IPS-18a (cell line): ENCODE results near the gene FIGNL2.
"Not testable (repeated sequence)": the region's sequence is repeated elsewhere in the genome, so short reads cannot be mapped to it uniquely, and the experiment has no call there.

Experiments used
- H3K27ac ChIP-seq: one replicate; pipeline ENCODE4 v1.5.1; 2013; ENCODE audit warnings: low read length
- H3K27me3 ChIP-seq: one replicate; pipeline ENCODE4 v1.6.1; 2013; ENCODE audit warnings: mild to moderate bottlenecking, low read length; ENCODE audit not compliant: control insufficient read depth, insufficient read depth
- H3K36me3 ChIP-seq: one replicate; pipeline ENCODE4 v1.6.1; 2013; ENCODE audit warnings: low read depth, low read length; ENCODE audit not compliant: control insufficient read depth
- H3K4me1 ChIP-seq: one replicate; pipeline ENCODE4 v1.6.1; 2013; ENCODE audit warnings: low read depth, low read length; ENCODE audit not compliant: control insufficient read depth
- H3K4me3 ChIP-seq: one replicate; pipeline ENCODE4 v1.5.1; 2013; ENCODE audit warnings: low read length
- H3K9ac ChIP-seq: one replicate; pipeline ENCODE4 v1.6.1; 2013; ENCODE audit warnings: mild to moderate bottlenecking, low read length, moderate library complexity
- H3K9me3 ChIP-seq: one replicate; pipeline ENCODE4 v1.6.1; 2013; ENCODE audit warnings: low read depth, low read length; ENCODE audit not compliant: control insufficient read depth

The FIGNL2 gene

DNA sequence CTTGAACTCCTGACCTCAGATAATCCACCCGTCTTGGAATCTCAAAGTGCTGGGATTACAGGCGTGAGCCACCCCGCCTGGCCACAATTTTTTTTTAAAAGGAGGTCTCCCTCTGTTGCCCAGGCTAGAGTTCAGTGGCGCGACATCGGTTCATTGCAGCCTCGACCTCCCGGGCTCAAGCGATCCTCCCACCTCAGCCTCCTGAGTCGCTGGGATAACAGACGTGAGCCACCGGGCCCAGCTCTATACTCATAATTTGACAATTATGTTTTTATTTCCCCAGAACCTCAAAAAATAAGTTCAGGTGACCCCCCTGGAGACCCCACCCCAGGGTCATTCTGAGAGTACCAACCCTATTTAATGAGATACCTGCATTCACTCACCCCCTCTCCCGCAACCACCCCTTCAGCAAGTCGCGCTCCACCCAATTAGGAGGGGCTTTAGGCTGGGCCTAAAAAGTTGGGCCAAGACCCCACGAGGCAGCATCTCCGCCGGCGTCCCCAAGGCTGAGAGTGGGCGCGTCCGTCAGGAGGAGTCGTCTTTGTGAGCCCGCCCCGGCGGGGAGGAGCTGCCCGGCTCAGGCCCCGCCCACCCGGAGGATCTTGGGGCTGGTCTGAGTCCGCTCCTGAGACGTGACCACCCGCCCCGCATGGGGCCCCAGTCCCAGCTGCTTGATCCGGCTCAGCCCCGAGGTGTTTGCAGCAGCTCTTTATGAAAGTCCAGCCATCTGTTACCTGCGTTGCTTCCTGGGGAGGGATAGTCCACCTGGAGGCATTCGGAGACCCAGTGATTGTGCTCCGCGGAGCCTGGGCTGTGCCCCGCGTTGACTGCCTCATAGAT lies 39.2 kb upstream of the FIGNL2 start, which contains the start of gene ANKRD33:
ANKRD33 (plus strand) TSS at position 628 of the 840 bp plus-strand sequence; CDS start at position 712, 84 bp downstream.
- Histone ChIP-seq H3K4me3 (peak within 1 kb of the TSS; percentile 51), H3K27ac (no peak within 1 kb of the TSS), H3K9me3 (no peaks in the 10 kb centered on the region), H3K27me3 (peaks cover 6% of the 10 kb centered on the region), H3K4me1 (peaks cover 8% of the 10 kb centered on the region), H3K36me3 (no peaks in the 10 kb centered on the region), H3K9ac (no peak within 1 kb of the TSS)

DNA sequence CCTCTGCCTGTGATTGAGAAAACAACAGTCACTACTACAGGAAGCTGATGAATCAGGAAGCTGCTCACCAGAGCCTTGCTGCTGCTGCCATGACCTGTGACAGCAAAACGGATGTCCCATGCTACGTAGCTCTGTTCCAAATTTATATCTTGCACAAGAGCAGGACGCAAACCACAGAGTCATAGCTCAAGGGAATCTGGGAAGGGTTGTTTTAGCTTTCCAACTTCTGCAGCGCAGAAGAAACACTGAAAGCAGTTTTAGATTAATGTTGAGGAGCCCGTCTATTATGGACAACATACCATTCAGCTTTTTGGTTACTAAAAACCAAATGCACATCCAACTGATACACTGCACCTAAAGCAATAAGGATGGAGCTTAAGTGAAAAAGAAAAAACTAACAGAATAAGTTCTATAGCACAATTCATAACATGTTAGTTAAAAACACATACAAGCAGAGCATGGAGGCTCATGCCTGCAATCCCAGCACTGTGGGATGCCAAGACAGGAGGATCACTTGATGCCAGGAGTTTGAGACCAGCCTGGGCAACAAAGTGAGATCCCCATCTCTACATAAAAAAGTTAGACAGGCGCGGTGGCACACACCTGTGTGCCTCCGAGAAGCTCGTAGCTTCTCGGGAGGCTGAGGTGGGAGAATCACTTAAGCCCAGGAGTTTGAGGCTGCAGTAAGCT lies 37.6 kb upstream of the FIGNL2 start:
- no peak overlapping the region for H3K9ac ChIP-seq
- H3K4me3 ChIP-seq, result no peak overlapping the region
- no peak overlapping the region for H3K27ac ChIP-seq
- H3K9me3 ChIP-seq, result no peaks in the 10 kb centered on the region
- peaks cover 8% of the 10 kb centered on the region for H3K4me1 ChIP-seq
- H3K27me3 ChIP-seq, result peaks cover 6% of the 10 kb centered on the region
- H3K36me3 ChIP-seq, result no peaks in the 10 kb centered on the region

DNA sequence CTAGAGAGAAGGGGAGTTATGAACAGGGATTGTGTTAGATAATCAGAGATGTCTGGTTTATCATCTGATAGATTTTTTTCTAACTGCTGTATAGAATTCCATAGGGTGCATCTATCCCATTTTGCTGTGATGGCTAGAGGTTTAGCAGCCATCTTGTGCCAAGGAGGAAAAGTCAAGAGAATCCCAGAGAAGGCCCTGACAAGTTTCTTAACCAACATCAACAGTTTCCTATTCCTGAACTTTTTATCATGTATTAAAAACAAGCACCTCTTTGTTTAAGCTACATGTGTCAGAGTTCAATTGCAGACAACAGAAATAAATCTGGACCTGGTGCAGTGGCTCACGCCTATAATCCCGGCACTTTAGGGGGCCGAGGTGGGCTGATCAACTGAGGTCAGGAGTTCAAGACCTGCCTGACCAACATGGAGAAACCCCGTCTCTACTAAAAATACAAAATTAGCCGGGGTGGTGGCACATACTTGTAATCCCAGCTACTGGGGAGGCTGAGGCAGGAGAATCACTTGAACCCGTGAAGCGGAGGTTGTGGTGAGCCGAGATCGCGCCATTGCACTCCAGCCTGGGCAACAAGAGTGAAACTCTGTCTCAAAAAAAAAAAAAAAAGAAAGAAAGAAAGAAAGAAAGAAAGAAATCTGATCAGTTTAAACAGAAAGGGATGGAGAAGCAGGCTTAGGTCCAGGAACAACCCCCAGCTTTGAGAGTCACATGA lies 36.9 kb upstream of the FIGNL2 start:
- H3K9ac ChIP-seq, H3K27ac ChIP-seq, H3K4me1 ChIP-seq, H3K27me3 ChIP-seq, H3K36me3 ChIP-seq, H3K9me3 ChIP-seq, H3K4me3 ChIP-seq: not testable (repeated sequence)

DNA sequence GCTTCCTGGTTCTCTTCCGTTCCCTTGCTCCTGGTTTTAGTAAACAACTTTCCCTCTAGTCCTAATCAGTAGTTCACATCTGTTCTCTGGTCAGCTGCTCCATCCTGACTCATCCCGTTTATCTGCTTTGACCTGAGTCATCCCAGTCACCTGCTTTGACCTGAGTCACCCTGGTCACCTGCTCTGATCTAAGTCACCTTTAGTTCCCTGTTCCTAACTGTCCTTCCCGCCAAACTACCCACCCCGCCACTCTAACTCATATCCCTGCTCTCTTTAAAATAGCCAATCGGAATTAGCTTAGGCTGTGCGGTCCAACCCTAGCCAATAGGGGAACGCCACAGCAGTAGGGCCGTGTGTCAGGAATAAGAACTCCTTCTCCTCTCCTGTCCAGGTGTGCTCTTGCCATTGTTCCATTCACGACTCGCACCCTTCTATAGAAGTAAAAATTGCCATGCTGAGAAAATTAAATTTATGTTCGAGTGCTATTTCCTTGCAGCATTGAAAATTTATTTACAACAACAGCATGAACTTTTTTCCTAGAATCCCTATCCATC lies 36.2 kb upstream of the FIGNL2 start:
- no peak overlapping the region for H3K27ac ChIP-seq
- no peak overlapping the region for H3K4me3 ChIP-seq

GRCh38 chr12:51883998-51884675 lies 35.6 kb upstream of the FIGNL2 start:
- Histone ChIP-seq H3K27ac (no peak overlapping the region), H3K4me1 (peaks cover 3% of the 10 kb centered on the region), H3K9ac (no peak overlapping the region), H3K9me3 (no peaks in the 10 kb centered on the region), H3K36me3 (no peaks in the 10 kb centered on the region), H3K27me3 (peaks cover 6% of the 10 kb centered on the region), H3K4me3 (no peak overlapping the region)

More for the DNA sequence above, 36.2 kb upstream of the FIGNL2 start:
- Histone ChIP-seq H3K9me3 (no peaks in the 10 kb centered on the region), H3K9ac (no peak overlapping the region), H3K27me3 (peaks cover 6% of the 10 kb centered on the region), H3K36me3 (no peaks in the 10 kb centered on the region), H3K4me1 (peaks cover 8% of the 10 kb centered on the region)

DNA sequence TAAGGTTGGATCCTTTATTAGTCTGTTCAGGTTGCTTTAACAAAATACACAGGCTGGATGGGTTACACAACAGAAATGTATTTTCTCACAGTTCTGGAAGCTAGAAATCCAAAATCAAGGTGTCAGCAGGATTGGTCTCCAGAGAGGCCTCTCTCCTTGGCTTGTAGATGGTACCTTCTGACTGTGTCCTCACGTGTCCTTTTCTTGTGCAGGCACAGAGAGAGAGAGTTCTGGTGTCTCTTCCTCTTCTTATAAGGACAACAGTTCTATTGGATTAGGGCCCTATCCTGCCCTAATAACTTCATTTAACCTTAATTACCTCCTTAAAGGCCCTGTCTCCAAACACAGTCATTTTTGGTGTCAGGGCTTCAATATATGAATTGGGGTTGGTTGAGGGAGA lies 34.8 kb upstream of the FIGNL2 start:
- no peak overlapping the region for H3K4me3 ChIP-seq
- no peaks in the 10 kb centered on the region for H3K36me3 ChIP-seq
- peaks cover 3% of the 10 kb centered on the region for H3K4me1 ChIP-seq
- no peak overlapping the region for H3K9ac ChIP-seq
- no peak overlapping the region for H3K27ac ChIP-seq
- H3K9me3 ChIP-seq, result no peaks in the 10 kb centered on the region
- H3K27me3 ChIP-seq, result peaks cover 3% of the 10 kb centered on the region

GRCh38 chr12:51879102-51879501 lies 30.6 kb upstream of the FIGNL2 start:
- no peaks in the 10 kb centered on the region for H3K36me3 ChIP-seq
- H3K27me3 ChIP-seq, result no peaks in the 10 kb centered on the region
- no peaks in the 10 kb centered on the region for H3K4me1 ChIP-seq
- no peak overlapping the region for H3K27ac ChIP-seq
- no peak overlapping the region for H3K9ac ChIP-seq
- no peaks in the 10 kb centered on the region for H3K9me3 ChIP-seq
- no peak overlapping the region for H3K4me3 ChIP-seq

DNA sequence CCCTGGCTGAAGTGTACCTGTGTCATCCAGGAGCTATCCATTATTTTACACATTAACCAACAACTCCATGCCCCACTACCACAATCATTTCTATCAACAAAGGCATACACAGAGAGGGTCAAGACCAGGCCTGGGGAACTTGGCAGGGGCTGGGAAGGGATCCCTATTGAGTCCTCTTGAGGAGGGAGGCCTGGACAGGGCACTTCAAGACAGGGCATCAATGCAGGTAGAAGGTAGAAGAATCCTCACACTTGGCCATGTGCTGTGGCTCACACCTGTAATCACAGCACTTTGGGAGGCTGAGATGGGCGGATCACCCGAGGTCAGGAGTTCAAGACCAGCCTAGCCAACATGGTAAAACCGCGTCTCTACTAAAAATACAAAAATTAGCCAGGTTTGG lies 26.0 kb upstream of the FIGNL2 start:
- Histone ChIP-seq H3K36me3 (no peaks in the 10 kb centered on the region), H3K9me3 (no peaks in the 10 kb centered on the region), H3K9ac (no peak overlapping the region), H3K27me3 (peaks cover 14% of the 10 kb centered on the region), H3K27ac (no peak overlapping the region), H3K4me1 (peaks cover 18% of the 10 kb centered on the region), H3K4me3 (no peak overlapping the region)

- H3K36me3 ChIP-seq, result no peaks in the 10 kb centered on the region
- no peak overlapping the region for H3K27ac ChIP-seq
- no peak overlapping the region for H3K9ac ChIP-seq
- H3K9me3 ChIP-seq, result no peaks in the 10 kb centered on the region
- H3K27me3 ChIP-seq, result peaks cover 19% of the 10 kb centered on the region
- peaks cover 18% of the 10 kb centered on the region for H3K4me1 ChIP-seq
- H3K4me3 ChIP-seq, result no peak overlapping the region
These were observed 25.5 kb upstream of the FIGNL2 start for GRCh38 chr12:51874000-51874399.

DNA sequence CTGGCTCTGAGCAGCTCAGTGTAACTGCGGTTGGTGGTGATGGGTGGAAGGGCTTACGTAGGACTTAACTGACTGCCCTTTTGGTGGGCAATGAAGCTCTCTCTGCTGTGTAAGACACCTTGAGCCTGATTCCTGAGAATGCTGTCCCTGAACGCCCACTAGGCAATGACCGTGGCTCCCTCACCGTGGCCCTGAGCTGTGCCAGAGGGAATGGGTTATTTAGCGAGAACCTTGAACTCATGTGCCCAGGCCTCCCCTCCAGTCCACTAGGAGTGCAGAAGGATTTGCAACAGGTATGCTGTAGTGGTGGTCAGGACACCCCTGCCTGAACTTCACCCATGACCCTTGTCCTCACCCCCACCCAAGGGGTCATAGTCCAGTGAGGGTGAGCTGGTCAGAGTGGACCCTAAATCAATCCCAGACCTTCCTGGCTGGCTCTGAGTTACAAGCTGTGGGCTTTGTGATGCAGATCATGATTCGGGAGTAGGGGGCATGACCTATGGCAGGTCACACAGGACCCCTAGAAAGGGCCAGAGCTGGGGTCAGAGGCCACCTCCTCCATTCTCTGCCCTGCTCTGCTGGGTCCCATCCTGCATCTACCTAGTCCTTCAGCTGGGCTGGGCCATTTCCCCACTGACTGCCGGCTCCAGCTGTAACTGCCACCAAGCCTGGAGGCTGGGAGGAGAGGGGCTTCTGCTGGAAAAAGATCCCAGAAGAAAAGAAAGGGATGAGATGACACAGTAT lies 24.9 kb upstream of the FIGNL2 start:
- H3K9me3 ChIP-seq, result no peaks in the 10 kb centered on the region
- H3K4me3 ChIP-seq, result no peak overlapping the region
- no peak overlapping the region for H3K9ac ChIP-seq
- peaks cover 24% of the 10 kb centered on the region for H3K27me3 ChIP-seq
- H3K36me3 ChIP-seq, result no peaks in the 10 kb centered on the region
- peaks cover 18% of the 10 kb centered on the region for H3K4me1 ChIP-seq
- no peak overlapping the region for H3K27ac ChIP-seq
